ENCODE data around the gene CLSTN2. TPM values are rescaled to one million over a fixed set of nuclear protein-coding genes. Genes with fewer than 3 reads are reported as not detected.

The CLSTN2 gene
- total and polyA plus RNA-seq, 12 donors, result 0.67 to 17.8 (median 5.3) TPM

GRCh38 chr3:140097874-140098635 lies 163.1 kb downstream of the CLSTN2 start:
- H3K4me1 ChIP-seq (replicated peaks in 1 of 2), result no peaks in the 10 kb centered on the region
- TF ChIP-seq POLR2A (IDR thresholded peaks at IDR 0.05) (no peak), CTCF (IDR thresholded peaks at IDR 0.05) (no peak)
- H3K27me3 ChIP-seq, result no peaks in the 10 kb centered on the region
- intact Hi-C loops (cut with DNase I), result no loop called here
- no peak overlapping the region for H3K4me3 ChIP-seq
- no peak for DNase-seq
- no peak overlapping the region for H3K27ac ChIP-seq
- no peaks in the 10 kb centered on the region for H3K36me3 ChIP-seq (replicated peaks in 1 of 2)
- 74 to 79% (median 77%) methylated on average over 3 of the region's 3 CpGs for WGBS, 4 donors
- H3K9me3 ChIP-seq (replicated peaks in 1 of 3), result no peaks in the 10 kb centered on the region

GRCh38 chr3:140100479-140100878 lies 165.5 kb downstream of the CLSTN2 start:
- H3K27ac ChIP-seq, result no peak overlapping the region

GRCh38 chr3:140103166-140103565 lies 168.2 kb downstream of the CLSTN2 start:
- WGBS, 4 donors, result 15 to 43% (median 21%) methylated on average over 1 of the region's 1 CpG
- Histone ChIP-seq H3K4me3 (no peak overlapping the region), H3K27me3 (no peaks in the 10 kb centered on the region), H3K27ac (no peak overlapping the region), H3K9me3 (replicated peaks in 1 of 3) (no peaks in the 10 kb centered on the region), H3K36me3 (replicated peaks in 1 of 2) (no peaks in the 10 kb centered on the region), H3K4me1 (replicated peaks in 1 of 2) (no peaks in the 10 kb centered on the region)
- intact Hi-C loops (cut with DNase I), result no loop called here
- DNase-seq, result no peak
- TF ChIP-seq CTCF (IDR thresholded peaks at IDR 0.05) (no peak), POLR2A (IDR thresholded peaks at IDR 0.05) (no peak)

More at GRCh38 chr3:140100479-140100878, 165.5 kb downstream of the CLSTN2 start:
- no peak for TF ChIP-seq CTCF (IDR thresholded peaks at IDR 0.05)
- Histone ChIP-seq H3K9me3 (replicated peaks in 1 of 3) (no peaks in the 10 kb centered on the region), H3K36me3 (replicated peaks in 1 of 2) (no peaks in the 10 kb centered on the region), H3K27me3 (no peaks in the 10 kb centered on the region), H3K4me3 (no peak overlapping the region), H3K4me1 (replicated peaks in 1 of 2) (no peaks in the 10 kb centered on the region)
- intact Hi-C loops (cut with DNase I), result no loop called here
- WGBS, 4 donors, result 89 to 95% (median 91%) methylated on average over 7 of the region's 7 CpGs
- DNase-seq, result no peak

- H3K4me1 ChIP-seq (replicated peaks in 1 of 2), result no peaks in the 10 kb centered on the region
- no peaks in the 10 kb centered on the region for H3K36me3 ChIP-seq (replicated peaks in 1 of 2)
- intact Hi-C loops (cut with DNase I), result no loop called here
- H3K27me3 ChIP-seq, result no peaks in the 10 kb centered on the region
- TF ChIP-seq CTCF (IDR thresholded peaks at IDR 0.05), result no peak
- no peak for TF ChIP-seq POLR2A (IDR thresholded peaks at IDR 0.05)
- DNase-seq, result no peak
- no peak overlapping the region for H3K27ac ChIP-seq
- no peaks in the 10 kb centered on the region for H3K9me3 ChIP-seq (replicated peaks in 1 of 3)
- 62 to 73% (median 67%) methylated on average over 4 of the region's 4 CpGs for WGBS, 4 donors
- H3K4me3 ChIP-seq, result no peak overlapping the region
Observed at GRCh38 chr3:140103986-140104645, 169.1 kb downstream of the CLSTN2 start.
